Endodermal cell (in vitro differentiated cells): Measurements from ENCODE around the gene TBC1D19. TPM values are rescaled to one million over a fixed set of nuclear protein-coding genes. Genes with fewer than 3 reads are reported as not detected.

Experiments
- DNase-seq: peaks from one replicate; pipeline ENCODE4 v3.0.0-alpha.2; 2017
- H3K27ac ChIP-seq: 2 replicates; pipeline ENCODE4 v1.5.1; 2013; ENCODE audit warnings: mild to moderate bottlenecking, low read depth, low read length, moderate library complexity
- H3K27me3 ChIP-seq: 2 replicates; pipeline ENCODE4 v1.6.1; 2013; ENCODE audit warnings: mild to moderate bottlenecking, low read length, moderate library complexity; ENCODE audit not compliant: insufficient read depth, control insufficient read depth, poor library complexity, severe bottlenecking
- H3K36me3 ChIP-seq: 2 replicates; pipeline ENCODE4 v1.7.0; 2013; ENCODE audit warnings: mild to moderate bottlenecking, low read length, moderate library complexity; ENCODE audit not compliant: control insufficient read depth, insufficient read depth
- H3K4me1 ChIP-seq: one replicate; pipeline ENCODE4 v1.7.0; 2013; ENCODE audit warnings: low read length; ENCODE audit not compliant: control insufficient read depth, insufficient read depth
- H3K4me3 ChIP-seq: 2 replicates; pipeline ENCODE4 v1.5.1; 2013; ENCODE audit warnings: mild to moderate bottlenecking, low read length, moderate library complexity
- H3K9ac ChIP-seq: 2 replicates; pipeline ENCODE4 v1.6.1; 2013; ENCODE audit warnings: mild to moderate bottlenecking, low read length, moderate library complexity; ENCODE audit not compliant: poor library complexity, severe bottlenecking; ENCODE audit errors: extremely low read depth
- H3K9me3 ChIP-seq: 2 replicates; pipeline ENCODE4 v1.6.1; 2013; ENCODE audit warnings: mild to moderate bottlenecking, low read length, moderate library complexity; ENCODE audit not compliant: control insufficient read depth
- H3K27ac Mint-ChIP-seq: 2 replicates; pipeline ENCODE4 v1.8.0; 2020; ENCODE audit warnings: mixed read lengths
- H3K27me3 Mint-ChIP-seq: 2 replicates; pipeline ENCODE4 v1.8.0; 2021; ENCODE audit warnings: mild to moderate bottlenecking, mixed read lengths; ENCODE audit not compliant: insufficient read depth
- H3K36me3 Mint-ChIP-seq: 2 replicates; pipeline ENCODE4 v1.8.0; 2020; ENCODE audit warnings: low read depth, mixed read lengths
- H3K4me1 Mint-ChIP-seq: 2 replicates; pipeline ENCODE4 v1.8.0; 2020; ENCODE audit warnings: mixed read lengths
- H3K4me3 Mint-ChIP-seq: 2 replicates; pipeline ENCODE4 v1.8.0; 2020; ENCODE audit warnings: mild to moderate bottlenecking, moderate library complexity, mixed read lengths
- H3K9me3 Mint-ChIP-seq: 2 replicates; pipeline ENCODE4 v1.8.0; 2020; ENCODE audit warnings: mild to moderate bottlenecking, mixed read lengths
- WGBS, 2 experiments: methylation state at CpG; one replicate each; pipeline versions ENCODE4 v1.1.5 to v1.1.7; 2013; ENCODE audit warnings: missing lambda C conversion rate in 2 of 2, mixed read lengths in 1 of 2; ENCODE audit not compliant: insufficient coverage in 1 of 2, insufficient read length in 1 of 2; 5-methylcytosine and 5-hydroxymethylcytosine counted together
- total RNA-seq, 2 donors: library from RNA; stranded (reverse); fragmentation: NEBNext Ultra II Directional in 1 of 2; extraction: Animal tissue kit (Norgen Biotek cat#: 25700) in 1 of 2; gene quantifications; 2 replicates in 1 of 2; 3 replicates in 1 of 2; pipeline ENCODE4 v1.2.1, GENCODE V29; 2021
- TF ChIP-seq, protein P1 (sequence below): fragments of 200-600 bp; sonication (generic); conservative IDR thresholded peaks from 2 replicates; pipeline ENCODE4 v1.5.0; 2021; ENCODE audit warnings: antibody characterized with exemption, mild to moderate bottlenecking

Gene TBC1D19
- total RNA-seq, 2 donors from 2014 or later = 7.0 to 9.9 TPM

DNA sequence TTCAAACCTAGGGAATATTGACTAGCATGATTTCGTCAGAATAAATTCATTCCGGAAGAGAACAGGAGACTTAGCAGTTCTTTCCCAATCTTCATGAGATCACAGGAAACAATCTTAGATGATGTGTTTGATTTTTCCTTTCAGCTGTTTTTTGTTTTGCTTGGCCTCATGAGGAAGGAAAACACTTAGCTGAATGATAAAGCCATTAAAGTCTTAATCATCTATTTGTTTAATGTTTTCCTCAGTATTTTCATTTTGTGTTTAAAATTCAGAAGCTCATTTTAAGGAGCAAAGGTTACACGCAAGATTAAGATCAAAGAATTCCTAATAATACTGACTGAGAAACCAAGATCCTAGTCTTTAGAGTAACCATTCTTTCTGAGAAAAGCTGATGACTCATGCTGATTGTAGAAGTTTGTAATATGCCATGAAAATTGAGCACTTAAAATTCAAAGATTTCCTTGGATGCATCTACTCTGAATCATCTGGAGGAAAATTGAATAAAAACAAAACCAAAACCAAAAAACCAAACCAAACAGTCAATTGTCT is 15.4 kb upstream of the TBC1D19 start:
- Histone ChIP-seq H3K4me3 (peak overlapping the region; percentile 0), H3K27ac (no peak overlapping the region), H3K9me3 (no peaks in the 10 kb centered on the region), H3K4me1 (no peaks in the 10 kb centered on the region), H3K36me3 (no peaks in the 10 kb centered on the region), H3K9ac (no peak overlapping the region), H3K27me3 (no peaks in the 10 kb centered on the region)
- H3K27ac Mint-ChIP-seq = no peak overlapping the region
- H3K36me3 Mint-ChIP-seq = no peaks in the 10 kb centered on the region
- H3K9me3 Mint-ChIP-seq = no peaks in the 10 kb centered on the region
- no peak for DNase-seq
- H3K27me3 Mint-ChIP-seq = peaks cover 3% of the 10 kb centered on the region
- TF ChIP-seq, protein P1, sequence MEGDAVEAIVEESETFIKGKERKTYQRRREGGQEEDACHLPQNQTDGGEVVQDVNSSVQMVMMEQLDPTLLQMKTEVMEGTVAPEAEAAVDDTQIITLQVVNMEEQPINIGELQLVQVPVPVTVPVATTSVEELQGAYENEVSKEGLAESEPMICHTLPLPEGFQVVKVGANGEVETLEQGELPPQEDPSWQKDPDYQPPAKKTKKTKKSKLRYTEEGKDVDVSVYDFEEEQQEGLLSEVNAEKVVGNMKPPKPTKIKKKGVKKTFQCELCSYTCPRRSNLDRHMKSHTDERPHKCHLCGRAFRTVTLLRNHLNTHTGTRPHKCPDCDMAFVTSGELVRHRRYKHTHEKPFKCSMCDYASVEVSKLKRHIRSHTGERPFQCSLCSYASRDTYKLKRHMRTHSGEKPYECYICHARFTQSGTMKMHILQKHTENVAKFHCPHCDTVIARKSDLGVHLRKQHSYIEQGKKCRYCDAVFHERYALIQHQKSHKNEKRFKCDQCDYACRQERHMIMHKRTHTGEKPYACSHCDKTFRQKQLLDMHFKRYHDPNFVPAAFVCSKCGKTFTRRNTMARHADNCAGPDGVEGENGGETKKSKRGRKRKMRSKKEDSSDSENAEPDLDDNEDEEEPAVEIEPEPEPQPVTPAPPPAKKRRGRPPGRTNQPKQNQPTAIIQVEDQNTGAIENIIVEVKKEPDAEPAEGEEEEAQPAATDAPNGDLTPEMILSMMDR = no peak
- H3K4me1 Mint-ChIP-seq = peaks cover 7% of the 10 kb centered on the region
- no peak overlapping the region for H3K4me3 Mint-ChIP-seq
- WGBS, 2 experiments = 81 to 88% methylated on average over 3 of the region's 3 CpGs

DNA sequence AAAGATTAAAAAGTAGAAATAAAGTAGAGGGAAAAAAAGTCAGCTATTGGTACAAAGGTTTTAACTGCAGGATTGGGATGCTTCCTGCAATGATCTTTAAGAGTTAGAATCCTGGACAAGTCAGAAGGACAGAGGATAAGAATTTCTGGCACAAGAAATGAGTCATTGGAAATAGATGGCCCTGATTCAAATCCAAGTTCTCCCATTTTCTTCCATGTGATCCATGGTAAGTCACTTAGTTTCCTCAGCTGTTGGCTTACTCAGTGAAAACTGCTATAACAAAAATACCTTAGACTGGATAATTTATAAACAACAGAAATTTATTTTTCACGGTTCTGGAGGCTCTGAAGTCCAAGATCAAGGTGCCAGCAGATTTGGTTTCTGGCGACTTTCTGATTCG is 13.3 kb upstream of the TBC1D19 start:
- Mint-ChIP-seq H3K27ac (no peak overlapping the region), H3K4me3 (no peak overlapping the region), H3K27me3 (no peaks in the 10 kb centered on the region), H3K4me1 (peaks cover 7% of the 10 kb centered on the region), H3K36me3 (no peaks in the 10 kb centered on the region), H3K9me3 (no peaks in the 10 kb centered on the region)
- DNase-seq = no peak
- Histone ChIP-seq H3K27me3 (no peaks in the 10 kb centered on the region), H3K27ac (no peak overlapping the region), H3K9ac (no peak overlapping the region), H3K4me3 (no peak overlapping the region), H3K9me3 (no peaks in the 10 kb centered on the region), H3K36me3 (no peaks in the 10 kb centered on the region), H3K4me1 (no peaks in the 10 kb centered on the region)
- WGBS, 2 experiments = 89 to 90% methylated on average over 3 of the region's 3 CpGs
- TF ChIP-seq, protein P1 = no peak

DNA sequence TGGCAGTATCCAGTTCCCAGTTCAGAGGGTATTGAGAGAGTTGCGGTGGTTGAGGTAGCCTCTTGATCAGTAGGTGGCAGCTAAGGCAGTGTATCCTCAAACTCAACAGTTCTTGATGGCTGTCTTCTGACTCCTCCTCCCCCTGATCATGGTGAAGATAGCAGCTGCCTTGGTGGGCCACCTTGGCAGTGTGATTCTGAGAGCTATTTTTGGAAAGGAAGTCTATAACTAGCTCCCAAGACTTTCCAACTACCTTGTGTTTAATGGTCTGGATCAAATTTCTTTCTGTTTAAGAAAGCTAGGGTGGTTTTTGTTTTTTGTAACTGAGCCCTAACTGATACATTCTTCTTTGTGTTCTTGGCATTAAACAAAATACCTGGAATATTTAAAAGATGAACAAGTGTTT is 10.5 kb upstream of the TBC1D19 start:
- Histone ChIP-seq H3K4me1 (no peaks in the 10 kb centered on the region), H3K27ac (no peak overlapping the region), H3K27me3 (no peaks in the 10 kb centered on the region), H3K9ac (no peak overlapping the region), H3K9me3 (no peaks in the 10 kb centered on the region), H3K36me3 (no peaks in the 10 kb centered on the region), H3K4me3 (no peak overlapping the region)
- WGBS, 2 experiments = 89% methylated on average over 1 of the region's 1 CpG; no CpG with 5 or more reads in 1 of the 2 experiments
- Mint-ChIP-seq H3K27me3 (no peaks in the 10 kb centered on the region), H3K36me3 (no peaks in the 10 kb centered on the region), H3K9me3 (no peaks in the 10 kb centered on the region), H3K27ac (no peak overlapping the region), H3K4me1 (peaks cover 10% of the 10 kb centered on the region), H3K4me3 (no peak overlapping the region)
- TF ChIP-seq, protein P1 = peak; percentile 29
- DNase-seq = no peak
